ENCODE results near the gene XYLB.

GRCh38 chr3:38370149-38370548 is 23.6 kb downstream of the XYLB start:
- no peak for TF ChIP-seq CTCF (IDR thresholded peaks at IDR 0.05)
- TF ChIP-seq POLR2A (IDR thresholded peaks at IDR 0.05): no peak
